ENCODE data around the gene TROAP.

The TROAP gene

DNA sequence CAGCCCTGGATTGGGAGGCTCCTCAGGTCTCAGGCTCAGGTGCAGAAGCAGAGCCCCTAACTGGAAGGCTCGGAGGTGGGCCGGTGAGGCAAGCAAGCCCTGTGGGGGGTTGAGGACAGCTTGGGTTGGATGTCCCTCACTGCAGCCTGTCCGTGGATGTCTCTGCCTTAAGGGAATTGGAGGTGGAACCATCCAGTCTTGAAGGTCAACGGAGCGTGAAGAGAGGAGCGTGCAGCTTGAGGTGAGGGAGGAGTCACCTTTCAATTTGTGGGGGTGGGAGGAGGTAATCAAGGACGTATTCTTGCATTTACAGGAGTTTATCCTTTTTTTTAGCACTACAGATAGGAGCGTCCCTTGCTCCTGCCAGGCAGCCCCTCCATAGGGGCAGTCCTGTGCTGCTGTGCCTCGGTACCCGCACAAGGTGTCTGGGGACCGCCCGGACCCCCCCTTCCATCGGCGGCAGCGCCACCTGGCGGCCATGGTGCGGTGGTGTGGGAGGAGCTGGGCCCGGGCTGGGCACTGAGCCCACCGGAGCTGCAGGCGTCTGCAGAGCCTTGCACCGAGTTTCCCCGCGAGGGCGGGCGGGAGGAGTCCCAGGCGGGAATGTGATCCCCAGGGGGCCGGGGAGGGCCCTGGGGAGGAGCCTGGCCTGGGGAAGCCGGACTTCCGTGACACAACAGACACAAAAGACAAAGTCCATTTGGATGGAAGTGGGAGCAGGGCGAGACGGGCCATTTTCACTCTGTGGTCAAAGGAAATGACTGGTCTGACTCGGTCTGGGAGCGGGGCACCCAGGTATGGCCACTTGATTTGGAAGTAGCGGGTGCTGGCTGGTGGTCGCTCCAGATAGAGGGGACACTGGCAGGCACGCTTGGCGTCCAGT lies 24.5 kb downstream of the TROAP start:
- Histone ChIP-seq H3K27ac (ENCODE audit: extremely low read depth, low read depth, low read length) (peak overlapping the region; percentile 80; the same call in 1 of the 2 replicates), H3K4me1 (ENCODE audit: control insufficient read depth, insufficient read depth, low read length) (peaks cover 21% of the 10 kb centered on the region), H3K9me3 (ENCODE audit: control insufficient read depth, insufficient read depth, low read depth, low read length) (no peaks in the 10 kb centered on the region), H3K36me3 (ENCODE audit: control insufficient read depth in 2 of 2, insufficient read depth in 1 of 2, low read length in 2 of 2) (peaks cover 0 to 10% of the 10 kb centered on the region in 2 experiments; a peak in 1 of 3 replicates), H3K4me3 (ENCODE audit: low read depth, low read length) (peak overlapping the region; percentile 32)
- CTCF ChIA-PET, result interaction anchor here (0.6 to 6.0 kb wide), 51 partner anchors 10 to 513 kb away, joined by 3 to 96 read pairs (median 4); partner anchors contain the start of genes C1QL4, PRPH, SPATS2 and TROAP
- POLR2A ChIA-PET, result interaction anchor here (0.6 to 2.9 kb wide), 17 partner anchors 8 to 481 kb away, joined by 3 to 24 read pairs (median 3); partner anchors contain the start of genes C1QL4, SPATS2, TMBIM6 and TROAP
- TF ChIP-seq ZFHX2 (tag by site-specific recombination; conservative IDR thresholded peaks at IDR 0.05), result peak; percentile 83
- no peak for TF ChIP-seq ZNF174 (tag by site-specific recombination; IDR thresholded peaks at IDR 0.05)
- TF ChIP-seq ZNF624 (tag by site-specific recombination; IDR thresholded peaks at IDR 0.05), result no peak
- TF ChIP-seq, protein P1, sequence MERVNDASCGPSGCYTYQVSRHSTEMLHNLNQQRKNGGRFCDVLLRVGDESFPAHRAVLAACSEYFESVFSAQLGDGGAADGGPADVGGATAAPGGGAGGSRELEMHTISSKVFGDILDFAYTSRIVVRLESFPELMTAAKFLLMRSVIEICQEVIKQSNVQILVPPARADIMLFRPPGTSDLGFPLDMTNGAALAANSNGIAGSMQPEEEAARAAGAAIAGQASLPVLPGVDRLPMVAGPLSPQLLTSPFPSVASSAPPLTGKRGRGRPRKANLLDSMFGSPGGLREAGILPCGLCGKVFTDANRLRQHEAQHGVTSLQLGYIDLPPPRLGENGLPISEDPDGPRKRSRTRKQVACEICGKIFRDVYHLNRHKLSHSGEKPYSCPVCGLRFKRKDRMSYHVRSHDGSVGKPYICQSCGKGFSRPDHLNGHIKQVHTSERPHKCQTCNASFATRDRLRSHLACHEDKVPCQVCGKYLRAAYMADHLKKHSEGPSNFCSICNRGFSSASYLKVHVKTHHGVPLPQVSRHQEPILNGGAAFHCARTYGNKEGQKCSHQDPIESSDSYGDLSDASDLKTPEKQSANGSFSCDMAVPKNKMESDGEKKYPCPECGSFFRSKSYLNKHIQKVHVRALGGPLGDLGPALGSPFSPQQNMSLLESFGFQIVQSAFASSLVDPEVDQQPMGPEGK (tag by site-specific recombination; IDR thresholded peaks at IDR 0.05), result peak; percentile 100
- TF ChIP-seq ZNF10 (tag by site-specific recombination; IDR thresholded peaks at IDR 0.05), result peak; percentile 70
- peak; percentile 92 for TF ChIP-seq ZNF692 (tag by site-specific recombination; IDR thresholded peaks at IDR 0.05)
- TF ChIP-seq ZNF843 (tag by site-specific recombination; IDR thresholded peaks at IDR 0.05), result 0 out of 2 replicates have a peak, but pooled peaks have one; percentile 6
- TF ChIP-seq CTCF (tag by site-specific recombination; IDR thresholded peaks at IDR 0.05), result peak; percentile 97
- TF ChIP-seq ZSCAN30 (tag by site-specific recombination; IDR thresholded peaks at IDR 0.05), result peak; percentile 94
- TF ChIP-seq ZNF513 (tag by site-specific recombination; IDR thresholded peaks at IDR 0.05), result no peak
- peak; percentile 72 for TF ChIP-seq ZNF629 (tag by site-specific recombination; IDR thresholded peaks at IDR 0.05)
- peak; percentile 38; the same call in 1 of the 2 replicates for TF ChIP-seq ZNF654 (tag by site-specific recombination; IDR thresholded peaks at IDR 0.05; ENCODE audit: low read depth)
- peak; percentile 34 for TF ChIP-seq ZBTB20 (tag by site-specific recombination; IDR thresholded peaks at IDR 0.05)
- no peak for TF ChIP-seq ZNF311 (tag by site-specific recombination; IDR thresholded peaks at IDR 0.05; ENCODE audit: borderline replicate concordance)
- TF ChIP-seq, protein P2, sequence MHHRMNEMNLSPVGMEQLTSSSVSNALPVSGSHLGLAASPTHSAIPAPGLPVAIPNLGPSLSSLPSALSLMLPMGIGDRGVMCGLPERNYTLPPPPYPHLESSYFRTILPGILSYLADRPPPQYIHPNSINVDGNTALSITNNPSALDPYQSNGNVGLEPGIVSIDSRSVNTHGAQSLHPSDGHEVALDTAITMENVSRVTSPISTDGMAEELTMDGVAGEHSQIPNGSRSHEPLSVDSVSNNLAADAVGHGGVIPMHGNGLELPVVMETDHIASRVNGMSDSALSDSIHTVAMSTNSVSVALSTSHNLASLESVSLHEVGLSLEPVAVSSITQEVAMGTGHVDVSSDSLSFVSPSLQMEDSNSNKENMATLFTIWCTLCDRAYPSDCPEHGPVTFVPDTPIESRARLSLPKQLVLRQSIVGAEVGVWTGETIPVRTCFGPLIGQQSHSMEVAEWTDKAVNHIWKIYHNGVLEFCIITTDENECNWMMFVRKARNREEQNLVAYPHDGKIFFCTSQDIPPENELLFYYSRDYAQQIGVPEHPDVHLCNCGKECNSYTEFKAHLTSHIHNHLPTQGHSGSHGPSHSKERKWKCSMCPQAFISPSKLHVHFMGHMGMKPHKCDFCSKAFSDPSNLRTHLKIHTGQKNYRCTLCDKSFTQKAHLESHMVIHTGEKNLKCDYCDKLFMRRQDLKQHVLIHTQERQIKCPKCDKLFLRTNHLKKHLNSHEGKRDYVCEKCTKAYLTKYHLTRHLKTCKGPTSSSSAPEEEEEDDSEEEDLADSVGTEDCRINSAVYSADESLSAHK (tag by site-specific recombination; IDR thresholded peaks at IDR 0.05), result 0 out of 2 replicates have a peak, but pooled peaks have one; percentile 25
- TF ChIP-seq ZNF184 (tag by site-specific recombination; IDR thresholded peaks at IDR 0.05), result 0 out of 2 replicates have a peak, but pooled peaks have one; percentile 12
- peak; percentile 45 for TF ChIP-seq ZBTB11 (tag by site-specific recombination; conservative IDR thresholded peaks at IDR 0.05; ENCODE audit: low read depth)
- TF ChIP-seq ZIC2 (tag by site-specific recombination; IDR thresholded peaks at IDR 0.05), result no peak; the same call in 1 of the 2 replicates
- TF ChIP-seq PRDM6 (tag by site-specific recombination; IDR thresholded peaks at IDR 0.05), result no peak

All from HEK293 (cell line).